Stomach (tissue), 9 donors: Measurements from ENCODE around the gene KCNAB1. TPM values are rescaled to one million over a fixed set of nuclear protein-coding genes. Genes with fewer than 3 reads are reported as not detected.

Source experiments
- DNase-seq, 2 donors: peaks; one replicate each; pipeline versions ENCODE4 v3.0.0 to v3.0.0-alpha.2; 2013 to 2019
- H3K27ac ChIP-seq, 5 donors: fragments of 200-600 bp in 4 of 5; sonication (generic) in 4 of 5; one replicate each; pipeline ENCODE4 v1.5.1; 2013 to 2019; ENCODE audit warnings: mild to moderate bottlenecking in 1 of 5, moderate library complexity in 1 of 5
- H3K27me3 ChIP-seq, 3 donors: fragments of 200-600 bp; sonication (generic); one replicate each; pipeline ENCODE4 v1.5.1; 2017 to 2019; ENCODE audit warnings: mixed run types in 1 of 3
- H3K36me3 ChIP-seq, 4 donors: fragments of 200-600 bp; sonication (generic); 1 replicate in 3 of 4; 2 replicates in 1 of 4; pipeline ENCODE4 v1.5.1; 2016 to 2019
- H3K4me1 ChIP-seq, 4 donors: fragments of 200-600 bp; sonication (generic); one replicate each; pipeline ENCODE4 v1.5.1; 2016 to 2019
- H3K4me3 ChIP-seq, 4 donors: fragments of 200-600 bp; sonication (generic) in 3 of 4; one replicate each; pipeline ENCODE4 v1.5.1; 2016 to 2019; ENCODE audit warnings: mild to moderate bottlenecking in 1 of 4
- H3K9me3 ChIP-seq, 4 donors: fragments of 200-600 bp; sonication (generic); one replicate each; pipeline ENCODE4 v1.5.1; 2016 to 2019
- CTCF ChIP-seq, 7 experiments: fragments of 450-650 bp in 4 of 7; fragments of 200-600 bp in 3 of 7; sonication (generic) in 3 of 7; IDR thresholded peaks; one replicate each; pipeline ENCODE4 v1.5.1; 2016 to 2019; ENCODE audit warnings: antibody characterized with exemption in 7 of 7, control low read depth in 2 of 7, mild to moderate bottlenecking in 1 of 7
- EP300 ChIP-seq: sonication (generic); formaldehyde crosslinking; IDR thresholded peaks from one replicate; pipeline ENCODE4 v1.6.1; 2017; ENCODE audit warnings: antibody characterized with exemption
- POLR2A ChIP-seq, 4 donors: fragments of 450-650 bp; IDR thresholded peaks; one replicate each; pipeline ENCODE4 v1.6.1; 2016; ENCODE audit warnings: antibody characterized with exemption in 4 of 4, control low read depth in 2 of 4, mild to moderate bottlenecking in 1 of 4, moderate library complexity in 1 of 4
- POLR2AphosphoS5 ChIP-seq, 3 donors: sonication (generic); formaldehyde crosslinking; IDR thresholded peaks; one replicate each; pipeline ENCODE4 v1.6.1; 2016; ENCODE audit warnings: antibody characterized with exemption in 3 of 3
- WGBS, 5 donors: extraction: QIAGEN DNeasy Blood & Tissue Kit in 3 of 5; methylation state at CpG; one replicate each; pipeline versions ENCODE4 v1.1.5 to v1.1.7; 2013 to 2018; 5-methylcytosine and 5-hydroxymethylcytosine counted together
- intact Hi-C: fragments of 100-400 bp; cut with DNase I; formaldehyde crosslinking; loops from one replicate; pipeline ENCODE4 v1.15.1; 2023; ENCODE audit warnings: low total_unique reads
- polyA plus RNA-seq, 3 donors: library from polyadenylated mRNA; stranded (reverse); fragments of 200-250 nt; gene quantifications; one replicate each; pipeline ENCODE4 v1.2.3, GENCODE V29; 2013
- total RNA-seq, 5 donors: library from RNA; depleted of rRNA; stranded (reverse); fragments of >200 nt; gene quantifications; one replicate each; pipeline versions ENCODE4 v1.1.0 to v1.2.3, GENCODE V29; 2014 to 2016
- donor health status: healthy with polysubstance abuse.
- donor health status: Bipolar disorder and iron deficiency.
- donor health status: healthy.

The KCNAB1 gene
- total and polyA plus RNA-seq, 8 donors, result 0.12 to 3.8 (median 0.29) TPM; not detected in 2

GRCh38 chr3:156456771-156457224 lies 336.4 kb downstream of the KCNAB1 start:
- WGBS, 5 donors, result 75 to 97% (median 76%) methylated on average over 4 to 5 of the region's 5 CpGs
- no peak for TF ChIP-seq POLR2A (IDR thresholded peaks at IDR 0.05)
- no peak for TF ChIP-seq CTCF (IDR thresholded peaks at IDR 0.05)
- peak in 1 of 3 donors; percentile 19 for TF ChIP-seq POLR2AphosphoS5 (IDR thresholded peaks at IDR 0.05)
- intact Hi-C loops, result no loop called here

GRCh38 chr3:156459434-156459833 lies 339.1 kb downstream of the KCNAB1 start:
- Histone ChIP-seq H3K27ac (peak overlapping the region in 1 of 5 donors; percentile 64), H3K4me3 (no peak overlapping the region), H3K27me3 (no peaks in the 10 kb centered on the region), H3K4me1 (peaks cover 0 to 19% (median 3%) of the 10 kb centered on the region in 4 donors), H3K9me3 (no peaks in the 10 kb centered on the region), H3K36me3 (no peaks in the 10 kb centered on the region)
- intact Hi-C loops, result no loop called here
- peak in 1 of 2 donors; percentile 58 for DNase-seq
- WGBS, 5 donors, result 79 to 89% (median 84%) methylated on average over 7 of the region's 7 CpGs
- TF ChIP-seq EP300 (no peak), POLR2AphosphoS5 (IDR thresholded peaks at IDR 0.05) (peak in 2 of 3 donors; percentile 59 to 64), CTCF (IDR thresholded peaks at IDR 0.05) (no peak), POLR2A (IDR thresholded peaks at IDR 0.05) (no peak)

More at GRCh38 chr3:156456771-156457224, 336.4 kb downstream of the KCNAB1 start:
- DNase-seq, result peak in 1 of 2 donors; percentile 49
- Histone ChIP-seq H3K36me3 (no peaks in the 10 kb centered on the region), H3K4me3 (no peak overlapping the region), H3K9me3 (no peaks in the 10 kb centered on the region), H3K27me3 (no peaks in the 10 kb centered on the region), H3K4me1 (peaks cover 0 to 19% (median 3%) of the 10 kb centered on the region in 4 donors), H3K27ac (no peak overlapping the region)

- TF ChIP-seq CTCF (IDR thresholded peaks at IDR 0.05) (no peak), EP300 (no peak), POLR2A (IDR thresholded peaks at IDR 0.05) (no peak), POLR2AphosphoS5 (IDR thresholded peaks at IDR 0.05) (no peak)
- Histone ChIP-seq H3K4me3 (no peak overlapping the region), H3K27ac (peak overlapping the region in 1 of 5 donors; percentile 53), H3K36me3 (no peaks in the 10 kb centered on the region), H3K27me3 (no peaks in the 10 kb centered on the region), H3K9me3 (no peaks in the 10 kb centered on the region), H3K4me1 (peaks cover 0 to 23% (median 3%) of the 10 kb centered on the region in 4 donors)
- no peak for DNase-seq
- intact Hi-C loops, result no loop called here
- WGBS, 5 donors, result 45 to 62% (median 57%) methylated on average over 2 of the region's 2 CpGs
Measured at GRCh38 chr3:156460206-156460611, 339.8 kb downstream of the KCNAB1 start.

- intact Hi-C loops, result no loop called here
- Histone ChIP-seq H3K4me3 (no peak overlapping the region), H3K4me1 (peaks cover 0 to 28% (median 3%) of the 10 kb centered on the region in 4 donors), H3K9me3 (no peaks in the 10 kb centered on the region), H3K27me3 (no peaks in the 10 kb centered on the region), H3K36me3 (no peaks in the 10 kb centered on the region), H3K27ac (no peak overlapping the region)
- TF ChIP-seq CTCF (IDR thresholded peaks at IDR 0.05), result no peak
- no peak for TF ChIP-seq POLR2AphosphoS5 (IDR thresholded peaks at IDR 0.05)
- TF ChIP-seq EP300, result no peak
- no peak for TF ChIP-seq POLR2A (IDR thresholded peaks at IDR 0.05)
- WGBS, 5 donors, result 94 to 100% (median 98%) methylated on average over 1 of the region's 1 CpG
- DNase-seq, result no peak
Measured at GRCh38 chr3:156461889-156462288, 341.5 kb downstream of the KCNAB1 start.
